Measurements from ENCODE around the gene ADORA2B.

DNA sequence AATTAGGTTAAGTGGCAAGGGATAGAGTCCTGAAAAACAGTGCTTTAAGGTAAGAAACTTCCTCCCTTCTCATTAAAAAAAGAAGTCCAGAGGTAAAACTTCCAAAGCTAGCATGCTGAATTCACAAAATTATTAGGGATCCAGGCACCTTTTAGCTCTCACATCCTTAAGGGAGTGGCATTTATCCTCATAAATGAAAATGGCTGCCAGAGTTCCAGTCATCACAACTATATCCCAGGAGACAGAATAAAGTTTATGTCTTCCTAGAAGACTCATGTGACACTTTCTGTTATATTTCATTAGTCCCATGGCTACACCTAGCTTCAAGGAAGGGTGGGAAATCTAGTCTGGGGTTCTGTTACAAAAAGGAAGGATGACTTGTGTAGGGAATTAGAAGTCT is 23.3 kb upstream of the ADORA2B start:
- no peak for TF ChIP-seq CEBPB (IDR thresholded peaks at IDR 0.05)
- TF ChIP-seq, protein P1, sequence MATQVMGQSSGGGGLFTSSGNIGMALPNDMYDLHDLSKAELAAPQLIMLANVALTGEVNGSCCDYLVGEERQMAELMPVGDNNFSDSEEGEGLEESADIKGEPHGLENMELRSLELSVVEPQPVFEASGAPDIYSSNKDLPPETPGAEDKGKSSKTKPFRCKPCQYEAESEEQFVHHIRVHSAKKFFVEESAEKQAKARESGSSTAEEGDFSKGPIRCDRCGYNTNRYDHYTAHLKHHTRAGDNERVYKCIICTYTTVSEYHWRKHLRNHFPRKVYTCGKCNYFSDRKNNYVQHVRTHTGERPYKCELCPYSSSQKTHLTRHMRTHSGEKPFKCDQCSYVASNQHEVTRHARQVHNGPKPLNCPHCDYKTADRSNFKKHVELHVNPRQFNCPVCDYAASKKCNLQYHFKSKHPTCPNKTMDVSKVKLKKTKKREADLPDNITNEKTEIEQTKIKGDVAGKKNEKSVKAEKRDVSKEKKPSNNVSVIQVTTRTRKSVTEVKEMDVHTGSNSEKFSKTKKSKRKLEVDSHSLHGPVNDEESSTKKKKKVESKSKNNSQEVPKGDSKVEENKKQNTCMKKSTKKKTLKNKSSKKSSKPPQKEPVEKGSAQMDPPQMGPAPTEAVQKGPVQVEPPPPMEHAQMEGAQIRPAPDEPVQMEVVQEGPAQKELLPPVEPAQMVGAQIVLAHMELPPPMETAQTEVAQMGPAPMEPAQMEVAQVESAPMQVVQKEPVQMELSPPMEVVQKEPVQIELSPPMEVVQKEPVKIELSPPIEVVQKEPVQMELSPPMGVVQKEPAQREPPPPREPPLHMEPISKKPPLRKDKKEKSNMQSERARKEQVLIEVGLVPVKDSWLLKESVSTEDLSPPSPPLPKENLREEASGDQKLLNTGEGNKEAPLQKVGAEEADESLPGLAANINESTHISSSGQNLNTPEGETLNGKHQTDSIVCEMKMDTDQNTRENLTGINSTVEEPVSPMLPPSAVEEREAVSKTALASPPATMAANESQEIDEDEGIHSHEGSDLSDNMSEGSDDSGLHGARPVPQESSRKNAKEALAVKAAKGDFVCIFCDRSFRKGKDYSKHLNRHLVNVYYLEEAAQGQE (IDR thresholded peaks at IDR 0.05; ENCODE audit: low read depth), result no peak
- no peak for TF ChIP-seq TCF12 (IDR thresholded peaks at IDR 0.05; ENCODE audit: low read depth)
- TF ChIP-seq, protein P2, sequence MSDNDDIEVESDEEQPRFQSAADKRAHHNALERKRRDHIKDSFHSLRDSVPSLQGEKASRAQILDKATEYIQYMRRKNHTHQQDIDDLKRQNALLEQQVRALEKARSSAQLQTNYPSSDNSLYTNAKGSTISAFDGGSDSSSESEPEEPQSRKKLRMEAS (IDR thresholded peaks at IDR 0.05), result no peak
- TF ChIP-seq EGR1 (IDR thresholded peaks at IDR 0.05), result no peak
- no peak for TF ChIP-seq EP300 (IDR thresholded peaks at IDR 0.05; ENCODE audit: borderline replicate concordance)
- TF ChIP-seq YY1 (IDR thresholded peaks at IDR 0.05; ENCODE audit: low read depth), result no peak
- TF ChIP-seq, protein P3, sequence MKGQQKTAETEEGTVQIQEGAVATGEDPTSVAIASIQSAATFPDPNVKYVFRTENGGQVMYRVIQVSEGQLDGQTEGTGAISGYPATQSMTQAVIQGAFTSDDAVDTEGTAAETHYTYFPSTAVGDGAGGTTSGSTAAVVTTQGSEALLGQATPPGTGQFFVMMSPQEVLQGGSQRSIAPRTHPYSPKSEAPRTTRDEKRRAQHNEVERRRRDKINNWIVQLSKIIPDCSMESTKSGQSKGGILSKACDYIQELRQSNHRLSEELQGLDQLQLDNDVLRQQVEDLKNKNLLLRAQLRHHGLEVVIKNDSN (IDR thresholded peaks at IDR 0.05), result no peak
- TF ChIP-seq NFIC (IDR thresholded peaks at IDR 0.05), result no peak
- TF ChIP-seq RAD21 (IDR thresholded peaks at IDR 0.05; ENCODE audit: low read depth), result no peak
- TF ChIP-seq FOXM1 (IDR thresholded peaks at IDR 0.05; ENCODE audit: borderline replicate concordance, low read depth), result no peak
- no peak for TF ChIP-seq CREB1 (IDR thresholded peaks at IDR 0.05; ENCODE audit: low read depth)
- no peak for TF ChIP-seq ZBTB7A (IDR thresholded peaks at IDR 0.05; ENCODE audit: low read depth)
- TF ChIP-seq TAF1 (IDR thresholded peaks at IDR 0.05; ENCODE audit: low read depth), result no peak

All from Ishikawa (cell line).